Measurements from ENCODE around the gene SLC5A10. TPM values are rescaled to one million over a fixed set of nuclear protein-coding genes. Genes with fewer than 3 reads are reported as not detected.
"Not testable (repeated sequence)": the region's sequence is repeated elsewhere in the genome, so short reads cannot be mapped to it uniquely, and the experiment has no call there.

Gene SLC5A10
- polyA plus RNA-seq, 1 of the 3 experiments (the other 2 are of a cell fraction), result not detected

GRCh38 chr17:19048826-19049225 is 96.9 kb downstream of the SLC5A10 start:
- H3K9me2 ChIP-seq; H3K9ac ChIP-seq; H4K20me1 ChIP-seq (ENCODE audit: insufficient read depth); H3K4me2 ChIP-seq; H2AFZ ChIP-seq (ENCODE audit: low read depth); H3K79me2 ChIP-seq (ENCODE audit: insufficient read depth); H3K27me3 ChIP-seq (ENCODE audit: insufficient read depth); CTCF ChIA-PET; H3K4me3 ChIP-seq (ENCODE audit: low read depth in 2 of 2, low read length in 1 of 2); H3K27ac ChIP-seq (ENCODE audit: low read depth in 2 of 2, low read length in 1 of 2); POLR2A ChIA-PET; DNase-seq; H3K4me1 ChIP-seq (ENCODE audit: control insufficient read depth in 1 of 2, insufficient read depth in 2 of 2, low read depth in 1 of 2, low read length in 1 of 2); H3K36me3 ChIP-seq (replicated peaks in 1 of 2; ENCODE audit: control insufficient read depth in 1 of 2, insufficient read depth in 2 of 2, low read length in 1 of 2); H3K9me3 ChIP-seq; H3F3A ChIP-seq (replicated peaks; ENCODE audit: insufficient read depth): not testable (repeated sequence)
- 80% methylated on average over 1 of the region's 7 CpGs for whole genome bisulfite sequencing (ENCODE audit: low lambda C conversion rate)

GRCh38 chr17:19055447-19055846 is 103.5 kb downstream of the SLC5A10 start:
- H4K20me1 ChIP-seq (ENCODE audit: insufficient read depth); CTCF ChIA-PET; H3K4me2 ChIP-seq; H3K27ac ChIP-seq (ENCODE audit: low read depth in 2 of 2, low read length in 1 of 2); H3K27me3 ChIP-seq (ENCODE audit: insufficient read depth); H3F3A ChIP-seq (replicated peaks; ENCODE audit: insufficient read depth); H3K9ac ChIP-seq; H3K36me3 ChIP-seq (replicated peaks in 1 of 2; ENCODE audit: control insufficient read depth in 1 of 2, insufficient read depth in 2 of 2, low read length in 1 of 2); H3K9me3 ChIP-seq; H2AFZ ChIP-seq (ENCODE audit: low read depth); H3K9me2 ChIP-seq; DNase-seq; POLR2A ChIA-PET; H3K4me3 ChIP-seq (ENCODE audit: low read depth in 2 of 2, low read length in 1 of 2); H3K4me1 ChIP-seq (ENCODE audit: control insufficient read depth in 1 of 2, insufficient read depth in 2 of 2, low read depth in 1 of 2, low read length in 1 of 2); H3K79me2 ChIP-seq (ENCODE audit: insufficient read depth): not testable (repeated sequence)
- no CpG with 5 or more reads among the region's 12 CpGs for WGBS (ENCODE audit: low lambda C conversion rate)

GRCh38 chr17:19062009-19062717 is 110.2 kb downstream of the SLC5A10 start:
- CTCF ChIA-PET; H2AFZ ChIP-seq (ENCODE audit: low read depth); H3F3A ChIP-seq (replicated peaks; ENCODE audit: insufficient read depth); H3K4me2 ChIP-seq; DNase-seq; H3K36me3 ChIP-seq (replicated peaks in 1 of 2; ENCODE audit: control insufficient read depth in 1 of 2, insufficient read depth in 2 of 2, low read length in 1 of 2); POLR2A ChIA-PET; H3K9me2 ChIP-seq; H3K4me1 ChIP-seq (ENCODE audit: control insufficient read depth in 1 of 2, insufficient read depth in 2 of 2, low read depth in 1 of 2, low read length in 1 of 2); H3K79me2 ChIP-seq (ENCODE audit: insufficient read depth); H3K9ac ChIP-seq; H3K4me3 ChIP-seq (ENCODE audit: low read depth in 2 of 2, low read length in 1 of 2); H4K20me1 ChIP-seq (ENCODE audit: insufficient read depth); H3K27me3 ChIP-seq (ENCODE audit: insufficient read depth); H3K9me3 ChIP-seq; H3K27ac ChIP-seq (ENCODE audit: low read depth in 2 of 2, low read length in 1 of 2): not testable (repeated sequence)
- 0 out of 2 replicates have a peak, but pooled peaks have one; percentile 22 for TF ChIP-seq POLR2AphosphoS5 (IDR thresholded peaks at IDR 0.05; ENCODE audit: low read depth, low read length)
- 1% methylated on average over 16 of the region's 51 CpGs for WGBS (ENCODE audit: low lambda C conversion rate)

GRCh38 chr17:19062718-19063325 is 110.9 kb downstream of the SLC5A10 start:
- DNase-seq; CTCF ChIA-PET; H3K79me2 ChIP-seq (ENCODE audit: insufficient read depth); H2AFZ ChIP-seq (ENCODE audit: low read depth); H3K9me2 ChIP-seq; H3K4me3 ChIP-seq (ENCODE audit: low read depth in 2 of 2, low read length in 1 of 2); H3K4me1 ChIP-seq (ENCODE audit: control insufficient read depth in 1 of 2, insufficient read depth in 2 of 2, low read depth in 1 of 2, low read length in 1 of 2); H3K9me3 ChIP-seq; H3K36me3 ChIP-seq (replicated peaks in 1 of 2; ENCODE audit: control insufficient read depth in 1 of 2, insufficient read depth in 2 of 2, low read length in 1 of 2); POLR2A ChIA-PET; H4K20me1 ChIP-seq (ENCODE audit: insufficient read depth); H3K4me2 ChIP-seq; H3K27ac ChIP-seq (ENCODE audit: low read depth in 2 of 2, low read length in 1 of 2); H3F3A ChIP-seq (replicated peaks; ENCODE audit: insufficient read depth); H3K27me3 ChIP-seq (ENCODE audit: insufficient read depth); H3K9ac ChIP-seq: not testable (repeated sequence)
- WGBS (ENCODE audit: low lambda C conversion rate), result no CpG with 5 or more reads among the region's 20 CpGs
